K562 (cell line): ENCODE data around the gene ZFPM1. TPM values are rescaled to one million over a fixed set of nuclear protein-coding genes. Genes with fewer than 3 reads are reported as not detected.

Experiments used
- BDP1 ChIP-seq: IDR thresholded peaks from 3 replicates; pipeline ENCODE4 v1.6.1; 2011; ENCODE audit not compliant: insufficient read length, insufficient read depth
- CTCFL ChIP-seq: IDR thresholded peaks from 2 replicates; pipeline ENCODE4 v1.6.1; 2011; ENCODE audit warnings: borderline replicate concordance, low read depth, mild to moderate bottlenecking, moderate library complexity, low read length; ENCODE audit not compliant: insufficient read depth, poor library complexity, severe bottlenecking
- CXXC5 ChIP-seq: fragments of 250-450 bp; sonication (Bioruptor Pico); IDR thresholded peaks from 2 replicates; pipeline ENCODE4 v1.8.0; 2022; ENCODE audit warnings: inconsistent platforms, mild to moderate bottlenecking, moderate library complexity
- DIDO1 ChIP-seq: fragments of 450-650 bp; IDR thresholded peaks from 2 replicates; pipeline ENCODE4 v1.6.1; 2016; ENCODE audit warnings: low read depth, missing biosample characterization, missing genetic modification characterization
- DNMT1 ChIP-seq: fragments of 450-650 bp; IDR thresholded peaks from 2 replicates; pipeline ENCODE4 v1.6.1; 2016; ENCODE audit warnings: antibody characterized with exemption, mild to moderate bottlenecking
- EWSR1 ChIP-seq: fragments of 450-650 bp; IDR thresholded peaks from 2 replicates; pipeline ENCODE4 v1.6.1; 2018; ENCODE audit warnings: borderline replicate concordance, mild to moderate bottlenecking, low read depth, moderate library complexity; ENCODE audit not compliant: partially characterized antibody
- FOXM1 ChIP-seq, 2 experiments: fragments of 450-650 bp in 1 of 2; sonication (generic) in 1 of 2; formaldehyde crosslinking in 1 of 2; IDR thresholded peaks; 2 replicates each; pipeline versions ENCODE4 v1.6.1 to v1.9.0; 2017 to 2022; ENCODE audit warnings: low read depth in 2 of 2, mild to moderate bottlenecking in 2 of 2, missing genetic modification reagents in 1 of 2, moderate library complexity in 1 of 2
- GABPB2 ChIP-seq: fragments of 250-450 bp; sonication (Bioruptor Pico); conservative IDR thresholded peaks from 2 replicates; pipeline ENCODE4 v1.5.1; 2021; ENCODE audit warnings: mild to moderate bottlenecking
- HMG20B ChIP-seq: fragments of 250-450 bp; sonication (Bioruptor Pico); IDR thresholded peaks from 2 replicates; pipeline ENCODE4 v1.5.0; 2021; ENCODE audit warnings: mild to moderate bottlenecking
- KLF1 ChIP-seq: fragments of 450-650 bp; IDR thresholded peaks from 2 replicates; pipeline ENCODE4 v1.6.1; 2016; ENCODE audit warnings: missing genetic modification characterization, missing compliant biosample characterization
- LARP7 ChIP-seq: fragments of 450-650 bp; IDR thresholded peaks from 2 replicates; pipeline ENCODE4 v1.6.1; 2016
- MED1 ChIP-seq: sonication (generic); formaldehyde crosslinking; IDR thresholded peaks from 2 replicates; pipeline ENCODE4 v1.8.1; 2023; ENCODE audit warnings: missing genetic modification reagents, borderline replicate concordance
- MYNN ChIP-seq, 2 experiments: sonication (generic); formaldehyde crosslinking in 1 of 2; IDR thresholded peaks; 2 replicates each; pipeline versions ENCODE4 v1.5.0 to v1.6.1; 2016 to 2020; ENCODE audit warnings: antibody characterized with exemption in 1 of 2, missing genetic modification reagents in 1 of 2
- NFIC ChIP-seq: fragments of 450-650 bp; IDR thresholded peaks from 2 replicates; pipeline ENCODE4 v1.6.1; 2017; ENCODE audit warnings: mild to moderate bottlenecking, inconsistent platforms
- NUFIP1 ChIP-seq: fragments of 450-650 bp; IDR thresholded peaks from 2 replicates; pipeline ENCODE4 v1.6.1; 2018; ENCODE audit not compliant: partially characterized antibody
- TBL1XR1 ChIP-seq, 2 experiments: IDR thresholded peaks; 2 replicates each; pipeline ENCODE4 v1.6.1; 2012; ENCODE audit warnings: improper control_type of control experiment in 2 of 2, low read length in 2 of 2, mild to moderate bottlenecking in 1 of 2
- TCF7L2 ChIP-seq: fragments of 150-350 bp; IDR thresholded peaks from 2 replicates; pipeline ENCODE4 v1.6.1; 2016; ENCODE audit warnings: low read depth, mild to moderate bottlenecking, low read length, moderate library complexity
- TSC22D4 ChIP-seq: fragments of 450-650 bp; IDR thresholded peaks from 2 replicates; pipeline ENCODE4 v1.6.1; 2016; ENCODE audit warnings: missing genetic modification characterization, missing biosample characterization, control low read depth
- ZBTB33 ChIP-seq: sonication (generic); formaldehyde crosslinking; IDR thresholded peaks from 2 replicates; pipeline ENCODE4 v1.8.1; 2023; ENCODE audit warnings: mild to moderate bottlenecking, missing genetic modification reagents
- ZFP36 ChIP-seq: fragments of 150-350 bp; IDR thresholded peaks from 2 replicates; pipeline ENCODE4 v1.6.1; 2018; ENCODE audit warnings: low read length, low read depth; ENCODE audit not compliant: partially characterized antibody
- ZNF133 ChIP-seq: fragments of 250-450 bp; sonication (Bioruptor Pico); IDR thresholded peaks from 2 replicates; pipeline ENCODE4 v1.4.0; 2020; ENCODE audit warnings: mild to moderate bottlenecking
- ZNF197 ChIP-seq: fragments of 200-800 bp; sonication (Bioruptor generic); IDR thresholded peaks from 2 replicates; pipeline ENCODE4 v1.6.1; 2016; ENCODE audit warnings: low read depth, missing genetic modification characterization, missing compliant biosample characterization
- ZNF24 ChIP-seq: fragments of 450-650 bp; IDR thresholded peaks from 2 replicates; pipeline ENCODE4 v1.6.1; 2016
- ZNF347 ChIP-seq: fragments of 450-650 bp; formaldehyde crosslinking; IDR thresholded peaks from 2 replicates; pipeline ENCODE4 v1.4.0; 2020; ENCODE audit warnings: low read depth, mild to moderate bottlenecking, moderate library complexity
- ZNF436 ChIP-seq: fragments of 250-450, 450-650 bp; sonication (Bioruptor Pico); formaldehyde crosslinking; IDR thresholded peaks from 2 replicates; pipeline ENCODE4 v1.7.0; 2020; ENCODE audit warnings: mild to moderate bottlenecking
- ZNF668 ChIP-seq: fragments of 250-450 bp; sonication (Bioruptor Pico); IDR thresholded peaks from 2 replicates; pipeline ENCODE4 v1.8.0; 2022; ENCODE audit warnings: mild to moderate bottlenecking, inconsistent platforms
- ZNF699 ChIP-seq: fragments of 250-450 bp; sonication (Bioruptor Pico); IDR thresholded peaks from 2 replicates; pipeline ENCODE4 v1.8.0; 2021; ENCODE audit warnings: mild to moderate bottlenecking, moderate library complexity; ENCODE audit not compliant: insufficient replicate concordance
- polyA plus RNA-seq, 8 experiments: library from polyadenylated mRNA; depleted of rRNA in 4 of 8; stranded (reverse) in 5 of 8; unstranded in 3 of 8; fragments of >200 nt; fragmentation: Nextera tagmentation in 2 of 8; fragmentation: Illumina TruSeq in 1 of 8; extraction: Ambion mirVana in 2 of 8; extraction: Trizol in 1 of 8; gene quantifications; 2 replicates each; pipeline versions ENCODE4 v1.2.1 to v1.2.3, GENCODE V29; 2011 to 2014; ENCODE audit warnings: inconsistent platforms in 1 of 8, missing spikeins in 1 of 8
- total RNA-seq, 7 experiments: library from RNA; depleted of rRNA in 6 of 7; stranded (reverse); fragments of >200 nt in 6 of 7; fragmentation: Illumina TruSeq in 2 of 7; extraction: Trizol in 2 of 7; gene quantifications; 2 replicates each; pipeline versions ENCODE4 v1.2.1 to v1.2.3, GENCODE V29; 2011 to 2021; ENCODE audit warnings: low replicate concordance in 1 of 7

The ZFPM1 gene
- total and polyA plus RNA-seq, 9 of the 15 experiments (the other 6 are each of a cell fraction or from before 2014, with no cell fraction given) = 0.03 to 35.9 (median 1.4) TPM

- TF ChIP-seq DNMT1 (no peak; the same call in 1 of the 2 replicates), ZNF197 (CRISPR knock-in tag) (peak; percentile 97), ZNF133 (0 out of 2 replicates have a peak, but pooled peaks have one; percentile 28), MYNN (IDR thresholded peaks at IDR 0.05) (peak; percentile 98), MYNN (CRISPR knock-in tag; IDR thresholded peaks at IDR 0.05) (no peak), ZBTB33 (CRISPR knock-in tag) (peak; percentile 72), FOXM1 (IDR thresholded peaks at IDR 0.05; ENCODE audit: low read depth) (peak; percentile 96), FOXM1 (CRISPR knock-in tag; IDR thresholded peaks at IDR 0.05; ENCODE audit: low read depth) (no peak), CXXC5 (CRISPR knock-in tag) (peak; percentile 100), TCF7L2 (no peak), HMG20B (CRISPR knock-in tag) (no peak), MED1 (no peak), KLF1 (tag) (peak; percentile 92), TBL1XR1 (IDR thresholded peaks at IDR 0.05; ENCODE audit: low read length in 2 of 2) (peak; percentile 94; a peak in 3 of 4 replicates), ZNF436 (CRISPR knock-in tag) (no peak), NFIC (peak; percentile 96), DIDO1 (tag) (no peak), ZFP36 (no peak), ZNF347 (CRISPR knock-in tag) (no peak), BDP1 (no peak), CTCFL (no peak), TSC22D4 (tag) (no peak), NUFIP1 (no peak), LARP7 (peak; percentile 96), ZNF668 (CRISPR knock-in tag) (peak; percentile 14; the same call in 1 of the 2 replicates), EWSR1 (no peak), GABPB2 (CRISPR knock-in tag) (no peak), ZNF699 (CRISPR knock-in tag) (no peak), ZNF24 (0 out of 2 replicates have a peak, but pooled peaks have one; percentile 48)
Observed at GRCh38 chr16:88491560-88492310, 38.7 kb downstream of the ZFPM1 start (continued).
